ENCODE results near the gene SPOCK1. TPM values are rescaled to one million over a fixed set of nuclear protein-coding genes. Genes with fewer than 3 reads are reported as not detected.

Gene SPOCK1
- total RNA-seq, 1 donor from 2014 or later: 81.2 TPM

DNA sequence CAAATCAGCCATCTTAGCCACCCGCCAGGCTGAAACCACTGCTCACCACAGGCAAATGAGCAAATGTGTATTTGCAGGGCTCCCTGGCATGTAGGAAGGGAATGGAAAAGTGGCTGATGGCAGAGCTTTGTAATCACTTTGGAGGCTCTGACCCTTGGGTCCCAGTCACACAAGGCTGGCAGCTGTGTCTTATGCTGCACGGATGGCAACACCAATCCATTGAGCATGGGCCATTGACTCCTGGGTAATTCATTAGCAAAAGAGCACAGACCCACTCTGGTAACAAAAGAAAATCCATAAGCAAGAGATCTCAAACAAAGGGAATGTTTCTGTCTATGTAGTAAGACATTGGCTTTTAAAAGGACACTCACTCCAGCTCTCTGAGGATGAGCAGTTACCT is 57.6 kb downstream of the SPOCK1 start:
- intact Hi-C loops (cut with DNase I): no loop called here
- Histone ChIP-seq H3K27me3 (no peaks in the 10 kb centered on the region), H3K27ac (no peak overlapping the region), H3K4me1 (no peaks in the 10 kb centered on the region), H3K4me3 (no peak overlapping the region), H3K9me3 (no peaks in the 10 kb centered on the region), H3K36me3 (no peaks in the 10 kb centered on the region)
- TF ChIP-seq, protein P1, sequence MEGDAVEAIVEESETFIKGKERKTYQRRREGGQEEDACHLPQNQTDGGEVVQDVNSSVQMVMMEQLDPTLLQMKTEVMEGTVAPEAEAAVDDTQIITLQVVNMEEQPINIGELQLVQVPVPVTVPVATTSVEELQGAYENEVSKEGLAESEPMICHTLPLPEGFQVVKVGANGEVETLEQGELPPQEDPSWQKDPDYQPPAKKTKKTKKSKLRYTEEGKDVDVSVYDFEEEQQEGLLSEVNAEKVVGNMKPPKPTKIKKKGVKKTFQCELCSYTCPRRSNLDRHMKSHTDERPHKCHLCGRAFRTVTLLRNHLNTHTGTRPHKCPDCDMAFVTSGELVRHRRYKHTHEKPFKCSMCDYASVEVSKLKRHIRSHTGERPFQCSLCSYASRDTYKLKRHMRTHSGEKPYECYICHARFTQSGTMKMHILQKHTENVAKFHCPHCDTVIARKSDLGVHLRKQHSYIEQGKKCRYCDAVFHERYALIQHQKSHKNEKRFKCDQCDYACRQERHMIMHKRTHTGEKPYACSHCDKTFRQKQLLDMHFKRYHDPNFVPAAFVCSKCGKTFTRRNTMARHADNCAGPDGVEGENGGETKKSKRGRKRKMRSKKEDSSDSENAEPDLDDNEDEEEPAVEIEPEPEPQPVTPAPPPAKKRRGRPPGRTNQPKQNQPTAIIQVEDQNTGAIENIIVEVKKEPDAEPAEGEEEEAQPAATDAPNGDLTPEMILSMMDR (IDR thresholded peaks at IDR 0.05): no peak
- DNase-seq (ENCODE audit: low spot score in 2 of 2): no peak

DNA sequence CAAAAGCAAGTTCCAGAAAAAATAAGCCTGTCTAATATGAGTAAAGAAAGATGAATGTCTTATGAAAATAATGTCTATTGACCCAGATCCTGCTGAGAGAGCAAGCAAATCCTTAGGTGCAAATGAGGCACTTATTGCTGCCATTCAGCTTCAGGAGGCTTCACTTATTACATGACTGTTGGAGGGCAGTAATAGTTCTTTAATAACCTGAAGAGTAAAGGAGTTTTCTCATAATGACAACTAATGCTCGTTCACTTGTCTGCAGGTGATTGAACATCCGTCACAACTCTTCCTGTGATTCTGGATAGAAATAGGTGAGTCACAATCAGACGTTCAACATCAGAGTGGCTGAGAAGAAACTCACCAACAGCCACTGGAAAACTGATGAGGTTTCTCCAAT is 58.3 kb downstream of the SPOCK1 start:
- no peak overlapping the region for H3K4me3 ChIP-seq
- no peaks in the 10 kb centered on the region for H3K27me3 ChIP-seq
- no peak overlapping the region for H3K27ac ChIP-seq
- H3K36me3 ChIP-seq: no peaks in the 10 kb centered on the region
- H3K9me3 ChIP-seq: no peaks in the 10 kb centered on the region
- H3K4me1 ChIP-seq: no peaks in the 10 kb centered on the region
- no peak for DNase-seq (ENCODE audit: low spot score in 2 of 2)
- TF ChIP-seq, protein P1 (IDR thresholded peaks at IDR 0.05): no peak
- intact Hi-C loops (cut with DNase I): no loop called here

DNA sequence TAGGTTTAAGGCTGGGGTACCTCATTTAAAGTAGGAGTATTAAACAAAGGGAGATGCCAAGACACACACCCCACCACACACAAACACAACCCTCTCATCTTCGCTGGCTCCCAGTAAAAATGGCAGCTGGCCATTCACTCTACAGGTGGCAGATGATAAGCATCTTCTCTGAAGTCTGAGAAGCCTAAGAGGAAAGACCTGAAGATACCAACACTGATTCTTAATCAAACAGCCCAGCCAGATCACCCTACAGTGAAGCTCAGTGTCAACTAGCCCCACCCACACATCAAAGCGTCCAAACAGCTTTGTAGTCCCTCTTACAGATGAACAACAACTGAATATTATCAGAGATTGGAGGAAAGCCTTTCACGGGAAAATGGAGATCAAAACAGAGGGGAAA is 59.5 kb downstream of the SPOCK1 start:
- H3K27me3 ChIP-seq: no peaks in the 10 kb centered on the region
- intact Hi-C loops (cut with DNase I): no loop called here
- H3K4me3 ChIP-seq: no peak overlapping the region
- TF ChIP-seq, protein P1 (IDR thresholded peaks at IDR 0.05): no peak
- DNase-seq (ENCODE audit: low spot score in 2 of 2): no peak
- no peaks in the 10 kb centered on the region for H3K36me3 ChIP-seq
- H3K4me1 ChIP-seq: no peaks in the 10 kb centered on the region
- no peak overlapping the region for H3K27ac ChIP-seq
- H3K9me3 ChIP-seq: no peaks in the 10 kb centered on the region

DNA sequence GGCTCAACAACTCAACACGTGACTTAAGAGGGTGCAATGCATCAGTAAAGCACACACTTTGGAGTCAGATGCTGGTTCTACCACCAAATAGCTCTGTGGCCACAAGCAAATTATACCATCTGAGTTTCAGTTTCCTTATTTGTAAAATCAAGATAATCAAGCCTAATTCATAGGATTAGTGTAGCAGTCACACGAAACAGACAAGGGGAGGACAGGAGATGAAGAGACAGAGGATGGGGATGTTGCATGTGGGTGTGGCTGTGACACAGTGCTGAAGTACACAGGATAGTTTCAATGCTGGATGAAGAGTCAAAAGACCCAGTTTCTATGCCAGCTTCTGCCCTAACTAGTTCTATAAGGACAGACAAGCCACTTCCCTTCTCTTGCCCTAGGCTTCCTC is 60.2 kb downstream of the SPOCK1 start:
- no peaks in the 10 kb centered on the region for H3K9me3 ChIP-seq
- intact Hi-C loops (cut with DNase I): no loop called here
- H3K27ac ChIP-seq: no peak overlapping the region
- H3K4me1 ChIP-seq: no peaks in the 10 kb centered on the region
- TF ChIP-seq, protein P1 (IDR thresholded peaks at IDR 0.05): no peak
- H3K27me3 ChIP-seq: no peaks in the 10 kb centered on the region
- no peaks in the 10 kb centered on the region for H3K36me3 ChIP-seq
- no peak overlapping the region for H3K4me3 ChIP-seq
- no peak for DNase-seq (ENCODE audit: low spot score in 2 of 2)

DNA sequence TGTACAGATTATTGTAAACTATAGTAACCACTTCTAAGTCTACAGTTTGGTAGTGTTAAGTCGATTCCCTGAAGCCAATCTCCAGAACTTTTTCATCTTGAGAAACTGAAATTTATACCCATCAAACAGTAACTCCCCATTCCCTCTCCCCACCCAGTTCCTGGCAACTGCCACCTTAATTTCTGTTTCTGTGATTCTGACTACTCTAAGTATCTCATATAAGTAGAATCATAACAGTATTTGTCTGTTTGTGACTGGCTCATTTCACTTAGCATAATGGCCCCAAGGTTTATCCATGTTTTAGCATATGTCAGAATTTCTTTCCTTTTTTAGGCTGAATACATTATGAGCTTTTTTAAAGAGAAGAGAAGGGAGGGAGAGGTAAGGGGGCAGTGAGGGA is 61.4 kb downstream of the SPOCK1 start:
- intact Hi-C loops (cut with DNase I): no loop called here

More for the DNA sequence above, 61.4 kb downstream of the SPOCK1 start:
- DNase-seq (ENCODE audit: low spot score in 2 of 2): no peak
- TF ChIP-seq, protein P1 (IDR thresholded peaks at IDR 0.05): no peak
- Histone ChIP-seq H3K9me3 (no peaks in the 10 kb centered on the region), H3K27me3 (no peaks in the 10 kb centered on the region), H3K4me1 (no peaks in the 10 kb centered on the region), H3K27ac (no peak overlapping the region), H3K4me3 (no peak overlapping the region), H3K36me3 (no peaks in the 10 kb centered on the region)

Data from ascending aorta (tissue), 2 donors.